Measurements from ENCODE around the gene ZNF839. TPM values are rescaled to one million over a fixed set of nuclear protein-coding genes. Genes with fewer than 3 reads are reported as not detected.

ZNF839 gene
- total and polyA plus RNA-seq, 2 experiments from 2014 or later, result 7.9 to 10.0 TPM

GRCh38 chr14:102297436-102298170, 21.9 kb upstream of the ZNF839 start:
- H3K27ac ChIP-seq (ENCODE audit: low read depth), result no peak overlapping the region
- no peak overlapping the region for H3K4me3 ChIP-seq
- H4K20me1 ChIP-seq (replicated peaks; ENCODE audit: insufficient read depth), result no peaks in the 10 kb centered on the region
- no peak overlapping the region for H2AFZ ChIP-seq
- no peaks in the 10 kb centered on the region for H3K4me1 ChIP-seq (ENCODE audit: insufficient read depth)
- H3K9me2 ChIP-seq (ENCODE audit: insufficient read depth), result no peaks in the 10 kb centered on the region
- no peaks in the 10 kb centered on the region for H3K27me3 Mint-ChIP-seq (ENCODE audit: insufficient read depth, low read depth, poor library complexity)
- H3K36me3 Mint-ChIP-seq (ENCODE audit: low read depth), result no peaks in the 10 kb centered on the region
- H3K4me3 Mint-ChIP-seq, result no peak overlapping the region
- no peak for ATAC-seq
- H3K4me2 ChIP-seq, result no peak overlapping the region
- H3K36me3 ChIP-seq (ENCODE audit: insufficient read depth), result no peaks in the 10 kb centered on the region
- H3F3A ChIP-seq (replicated peaks; ENCODE audit: low read depth), result no peaks in the 10 kb centered on the region
- H3K27me3 ChIP-seq (ENCODE audit: insufficient read depth), result no peaks in the 10 kb centered on the region
- no peaks in the 10 kb centered on the region; the same call in 2 of the 3 replicates for H3K4me1 Mint-ChIP-seq
- DNase-seq (ENCODE audit: low spot score), result no peak
- TF ChIP-seq CREB1 (CRISPR knock-in tag; IDR thresholded peaks at IDR 0.05; ENCODE audit: low read depth) (no peak), ZNF114 (CRISPR knock-in tag; IDR thresholded peaks at IDR 0.05) (no peak), JUNB (IDR thresholded peaks at IDR 0.05; ENCODE audit: unreplicated experiment) (no peak), STAT1 (IDR thresholded peaks at IDR 0.05; ENCODE audit: unreplicated experiment) (no peak), REST (IDR thresholded peaks at IDR 0.05; ENCODE audit: unreplicated experiment) (no peak), EZH2 (IDR thresholded peaks at IDR 0.05; ENCODE audit: low read depth, unreplicated experiment) (no peak), ZNF462 (CRISPR knock-in tag; IDR thresholded peaks at IDR 0.05) (no peak), POLR2AphosphoS5 (IDR thresholded peaks at IDR 0.05; ENCODE audit: low read depth) (no peak), ETS1 (IDR thresholded peaks at IDR 0.05) (no peak), EZH2phosphoT487 (IDR thresholded peaks at IDR 0.05; ENCODE audit: unreplicated experiment) (no peak), CTCF (conservative IDR thresholded peaks at IDR 0.05; ENCODE audit: low read depth in 2 of 2) (no peak), ZNF331 (CRISPR knock-in tag; IDR thresholded peaks at IDR 0.05; ENCODE audit: low read depth) (no peak), NANOG (IDR thresholded peaks at IDR 0.05; ENCODE audit: borderline replicate concordance) (no peak)
- peaks cover 8% of the 10 kb centered on the region; the same call in 2 of the 3 replicates for H3K9me3 Mint-ChIP-seq
- H3K27ac Mint-ChIP-seq, result no peak overlapping the region
- H3K79me2 ChIP-seq (replicated peaks; ENCODE audit: insufficient read depth), result no peaks in the 10 kb centered on the region

All from GM23338 (cell line).